Activated naive CD8-positive, alpha-beta T cell treated with anti-CD3 and anti-CD28 coated beads, Interleukin-2, amount 50 U/mL, for 16 hours (primary cell): Measurements from ENCODE around the gene TMEM86B.
"Not testable (repeated sequence)": the region's sequence is repeated elsewhere in the genome, so short reads cannot be mapped to it uniquely, and the experiment has no call there.

Experiments
- DNase-seq: peaks from one replicate; pipeline ENCODE4 v3.0.0-alpha.2; 2020; ENCODE audit warnings: low read depth, low spot score

The TMEM86B gene

GRCh38 chr19:55241935-55242464, 13.4 kb upstream of the TMEM86B start:
- DNase-seq = no peak

DNA sequence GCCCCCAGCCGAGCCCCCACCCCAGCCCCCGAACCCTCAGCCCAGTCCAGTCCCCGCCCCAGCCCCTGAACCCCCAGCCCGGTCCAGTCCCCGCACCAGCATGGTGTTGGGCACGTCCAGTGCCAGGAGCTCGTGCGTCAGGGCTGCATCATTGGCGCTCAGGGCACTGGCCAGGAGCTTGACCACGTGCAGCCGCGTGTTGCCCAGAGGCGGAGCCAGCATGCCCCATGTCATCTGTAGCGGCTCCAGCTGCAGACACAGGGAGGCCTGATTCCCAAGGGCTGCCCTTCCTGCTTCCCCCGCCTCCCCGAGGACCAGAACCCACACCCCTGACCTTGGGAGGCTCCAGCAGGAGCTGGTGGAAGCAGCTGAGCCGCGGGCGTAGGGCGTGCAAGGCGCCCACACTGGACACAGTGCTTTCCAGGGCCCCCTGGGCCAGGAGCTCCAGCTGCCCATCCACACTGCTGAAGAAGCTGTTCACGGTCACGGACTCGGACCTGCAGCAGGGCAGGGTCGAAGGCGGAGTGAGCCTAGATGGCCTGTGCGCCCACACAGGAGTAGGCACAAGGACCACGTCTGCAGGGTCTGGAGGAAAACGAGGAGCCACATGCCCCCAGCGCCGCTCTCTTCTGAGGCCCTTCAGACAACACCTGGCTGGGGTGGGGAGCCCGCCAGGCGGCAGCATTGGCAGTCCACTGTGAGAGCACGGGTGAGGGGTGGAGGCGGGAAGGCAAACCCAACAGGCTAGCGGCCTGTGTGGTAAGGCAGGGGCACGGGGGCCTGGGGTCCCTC, 12.8 kb upstream of the TMEM86B start:
- DNase-seq = no peak

GRCh38 chr19:55240713-55241020, 12.1 kb upstream of the TMEM86B start:
- DNase-seq = no peak

GRCh38 chr19:55239004-55239403, 10.4 kb upstream of the TMEM86B start:
- DNase-seq = no peak

DNA sequence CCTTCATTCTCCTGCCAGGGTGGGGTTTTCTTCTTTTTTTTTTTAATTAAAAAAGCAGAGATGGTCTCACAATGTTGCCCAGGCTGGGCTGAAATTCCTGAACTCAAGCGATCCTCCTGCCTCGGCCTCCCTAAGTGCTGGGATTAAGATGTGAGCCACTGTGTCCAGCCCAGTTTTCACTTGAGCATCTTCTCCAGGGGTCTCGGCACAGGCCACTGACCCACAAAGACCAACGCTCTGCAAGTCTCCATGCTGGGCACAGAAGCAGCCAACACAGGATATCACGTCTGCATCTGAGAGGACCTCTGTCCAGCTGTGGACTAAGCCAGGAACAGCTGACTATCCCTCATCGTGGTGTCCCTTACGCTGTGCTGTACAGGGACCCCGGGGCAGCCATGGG, 9.5 kb upstream of the TMEM86B start:
- no peak for DNase-seq

GRCh38 chr19:55232986-55233385, 4.4 kb upstream of the TMEM86B start:
- no peak for DNase-seq

GRCh38 chr19:55232286-55232602, 3.7 kb upstream of the TMEM86B start:
- no peak for DNase-seq

DNA sequence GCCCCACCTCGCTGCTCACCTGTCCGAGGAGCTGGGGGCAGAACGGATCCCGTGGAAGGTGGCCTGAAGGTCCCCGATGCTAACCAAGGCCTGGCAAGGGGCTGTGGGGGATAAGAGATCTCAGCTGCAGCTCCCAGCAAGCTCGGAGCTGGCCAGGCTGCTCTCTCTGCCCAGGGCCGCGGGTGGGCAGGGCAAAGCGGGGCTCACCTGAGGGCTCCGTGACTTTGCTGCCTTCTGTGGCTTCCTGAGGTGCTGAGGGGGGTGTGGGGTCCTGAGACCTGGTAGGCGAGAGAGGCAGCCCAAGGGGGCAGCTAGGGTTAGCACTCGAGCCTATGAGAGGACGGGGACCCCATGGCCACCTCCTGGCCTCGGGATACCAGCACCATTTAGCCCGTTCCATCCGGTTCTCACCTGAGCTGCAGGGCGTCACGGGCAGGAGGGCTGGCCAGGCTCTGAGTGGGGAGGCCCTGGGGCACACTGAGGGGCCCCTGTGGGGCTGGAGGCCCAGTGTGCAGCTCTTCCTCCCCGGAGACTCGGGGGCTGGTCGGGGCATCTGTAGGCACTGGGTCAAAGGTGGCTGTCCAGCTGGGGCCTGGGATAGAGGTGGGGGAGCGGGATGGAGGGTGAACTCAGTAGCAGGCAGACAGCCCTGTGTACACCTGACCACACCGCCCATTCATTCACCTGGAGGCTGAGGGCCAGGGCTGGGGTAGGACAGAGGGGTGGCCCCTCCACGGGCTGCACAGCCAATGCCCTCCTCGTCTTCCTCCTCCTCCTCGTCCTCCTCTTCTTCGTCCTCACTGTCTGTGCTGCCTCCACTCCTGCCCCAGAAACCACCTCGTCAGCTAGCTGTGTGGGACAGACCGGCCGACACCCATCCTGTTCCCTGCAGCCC, 3.1 kb upstream of the TMEM86B start:
- no peak for DNase-seq

DNA sequence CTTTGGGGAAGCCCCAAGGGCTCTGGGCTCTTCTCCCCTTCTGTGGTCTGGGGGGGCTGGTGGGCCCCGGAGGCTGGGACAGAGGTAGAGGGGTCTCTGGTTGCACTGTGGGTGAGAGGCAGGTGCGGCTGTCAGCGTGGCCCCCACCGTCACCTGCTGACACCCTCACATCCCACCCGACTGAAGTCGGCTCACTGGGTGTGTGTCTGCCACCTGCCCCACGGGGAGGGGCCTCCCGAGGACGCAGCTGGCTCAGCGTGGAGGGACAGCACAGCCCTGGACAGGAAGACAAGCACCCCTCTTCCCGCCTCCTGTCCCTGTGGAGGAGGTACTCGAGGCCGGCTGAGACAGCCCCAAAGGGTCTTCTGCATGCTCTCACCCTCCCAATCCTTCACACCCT, 2.2 kb upstream of the TMEM86B start:
- no peak for DNase-seq

DNA sequence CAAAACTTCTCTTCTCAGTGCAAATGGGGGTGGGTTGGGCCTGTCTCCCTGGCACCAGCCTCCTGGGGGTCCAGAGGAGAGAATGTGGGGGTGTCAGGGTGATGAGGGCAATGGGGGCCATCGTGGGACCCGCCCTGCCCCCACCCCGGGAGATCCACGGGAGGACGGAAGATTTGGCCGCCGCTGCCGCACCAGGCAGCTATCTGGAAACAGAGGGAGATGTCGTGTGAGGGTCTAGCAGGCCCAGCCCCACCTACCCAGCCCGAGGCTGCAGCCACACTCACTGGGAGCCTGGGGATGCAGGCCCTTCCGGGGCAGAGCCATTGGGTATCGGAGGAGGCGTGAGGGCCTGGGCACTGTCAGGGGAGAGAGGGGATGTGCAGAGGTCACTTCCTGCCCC, 1.8 kb upstream of the TMEM86B start:
- no peak for DNase-seq

DNA sequence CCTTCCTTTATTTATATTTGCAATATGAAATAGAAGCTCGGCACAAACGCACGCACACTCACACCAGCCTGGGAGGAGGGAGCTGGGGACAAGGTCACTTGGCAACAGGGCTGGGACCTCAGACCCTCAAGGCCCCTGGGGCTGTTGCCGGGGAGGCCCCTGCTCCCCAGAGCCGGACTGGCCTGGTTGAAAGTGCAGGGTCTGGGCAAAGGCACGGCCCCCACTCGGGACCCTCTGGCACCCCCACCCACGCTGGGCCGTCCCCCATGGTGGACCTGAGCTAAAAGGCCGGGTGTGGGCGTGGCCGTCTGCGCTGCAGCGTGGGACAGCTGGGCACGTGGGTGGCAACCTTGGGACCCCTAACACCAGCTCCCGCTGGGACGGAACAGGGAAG, 1.2 kb upstream of the TMEM86B start:
- DNase-seq = no peak

DNA sequence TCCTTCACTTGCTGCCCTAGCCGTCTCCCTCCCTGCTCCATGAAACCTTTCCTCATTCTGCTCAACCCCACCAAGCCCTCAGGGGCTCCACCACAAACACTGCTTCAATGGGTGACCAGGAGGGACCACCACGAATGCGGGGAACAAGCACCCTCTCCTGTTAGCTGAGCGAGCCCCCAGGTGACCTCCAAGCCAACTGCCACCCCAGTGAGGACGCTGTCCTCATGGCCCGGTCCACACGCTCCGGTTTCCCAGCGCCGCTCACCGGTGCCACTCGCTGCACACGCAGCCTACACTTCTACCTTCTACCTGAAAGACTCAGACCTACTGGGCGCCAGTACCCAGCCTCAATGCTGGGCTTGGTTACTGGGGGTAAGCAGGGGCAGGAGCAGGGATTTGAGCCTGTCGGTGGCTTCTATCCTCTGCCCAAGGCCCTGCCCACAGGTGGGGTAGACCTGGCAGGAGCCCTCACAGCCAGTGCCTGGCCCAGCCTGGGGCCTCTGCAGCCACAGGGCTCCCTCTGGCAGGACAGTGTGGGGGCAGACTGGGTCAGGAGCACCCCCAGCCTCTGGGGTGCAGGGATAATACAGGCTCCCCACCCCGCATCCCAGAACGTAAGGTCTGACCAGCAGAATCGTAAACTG, 704 bp upstream of the TMEM86B start:
- DNase-seq = no peak

GRCh38 chr19:55228015-55228391, 560 bp downstream of the TMEM86B start:
- DNase-seq = no peak

DNA sequence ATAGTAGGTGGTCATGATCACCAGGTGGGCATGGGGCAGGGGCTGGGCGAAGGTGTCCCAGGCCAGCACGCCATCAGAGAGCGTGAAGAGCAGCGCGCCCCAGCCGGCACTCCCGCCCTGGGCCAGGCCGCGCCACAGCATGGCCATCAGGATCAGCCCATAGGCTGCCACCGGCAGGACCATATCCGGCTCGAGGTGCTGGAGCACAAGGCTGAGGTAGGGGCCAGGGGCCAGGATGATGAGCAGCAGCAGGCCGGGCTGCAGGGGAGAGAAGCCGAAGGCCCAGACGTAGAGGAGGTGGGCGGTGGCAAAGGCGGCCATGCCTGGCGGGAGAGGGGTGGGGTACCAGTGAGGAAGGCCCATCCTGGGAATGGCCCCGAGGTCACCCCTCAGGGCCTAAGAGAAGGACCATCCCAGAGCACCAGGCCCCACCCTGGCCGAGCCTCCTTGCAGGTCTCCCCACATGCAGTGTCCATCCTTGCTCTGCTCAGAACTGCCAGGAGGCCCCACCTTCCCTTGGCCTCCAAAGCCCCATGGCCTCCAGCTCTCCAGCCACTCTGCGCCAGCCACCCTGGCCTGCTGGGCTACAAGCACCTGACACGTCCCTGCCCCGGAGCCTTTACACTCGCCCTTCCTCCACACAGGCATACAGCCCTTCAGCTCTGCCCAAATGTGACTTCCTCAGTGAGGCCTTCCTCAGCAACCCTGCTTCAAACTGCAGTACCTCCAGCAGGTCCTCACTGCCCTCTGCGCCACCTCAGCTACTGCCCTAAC, 1.1 kb downstream of the TMEM86B start:
- DNase-seq = no peak

DNA sequence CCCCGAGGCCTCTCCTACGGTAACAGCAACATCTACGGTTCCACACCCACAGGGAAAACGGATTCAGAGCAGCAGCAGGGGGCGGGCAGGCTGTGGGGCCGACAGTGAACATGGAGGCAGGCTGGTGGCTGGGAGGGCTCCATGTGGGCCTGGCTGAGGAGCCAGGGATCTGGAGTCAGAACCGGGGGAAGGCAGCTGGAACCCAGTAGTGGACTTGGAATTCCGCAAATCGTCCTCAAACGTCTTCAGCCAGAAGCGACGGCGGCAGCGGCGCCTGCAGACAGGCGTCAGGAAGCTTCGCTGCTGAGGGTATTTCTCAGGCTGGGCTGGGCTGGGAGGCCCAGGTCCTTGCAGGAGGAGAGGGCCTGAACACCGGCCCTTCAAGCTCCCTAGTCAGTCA, 1.8 kb downstream of the TMEM86B start:
- DNase-seq = no peak

- DNase-seq = no peak
Measured at GRCh38 chr19:55226273-55226672, 2.3 kb downstream of the TMEM86B start.

DNA sequence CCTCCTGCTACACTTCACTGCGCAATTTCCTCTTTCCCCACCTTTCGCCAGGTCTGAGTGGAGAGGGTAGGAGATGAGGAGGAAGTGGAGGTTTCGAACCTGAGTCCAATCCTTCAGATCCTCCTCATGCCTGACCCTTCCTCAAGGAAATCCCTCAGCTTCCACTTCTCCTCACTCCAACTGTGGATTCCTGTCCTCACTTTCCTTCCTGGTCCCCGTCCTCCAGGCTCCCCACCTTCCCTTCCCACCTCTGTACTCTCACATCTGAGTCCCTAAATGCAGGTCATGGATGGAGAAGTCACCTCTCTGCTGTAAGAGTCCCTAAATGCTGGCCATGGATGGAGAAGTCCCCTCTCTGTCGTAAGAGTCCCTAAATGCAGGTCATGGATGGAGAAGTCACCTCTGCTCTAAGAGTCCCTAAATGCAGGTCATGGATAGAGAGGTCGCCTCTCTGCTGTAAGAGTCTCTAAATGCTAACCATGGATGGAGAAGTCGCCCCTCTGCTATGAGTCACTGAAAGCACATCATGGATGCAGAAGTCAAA, 3.1 kb downstream of the TMEM86B start:
- DNase-seq = no peak

DNA sequence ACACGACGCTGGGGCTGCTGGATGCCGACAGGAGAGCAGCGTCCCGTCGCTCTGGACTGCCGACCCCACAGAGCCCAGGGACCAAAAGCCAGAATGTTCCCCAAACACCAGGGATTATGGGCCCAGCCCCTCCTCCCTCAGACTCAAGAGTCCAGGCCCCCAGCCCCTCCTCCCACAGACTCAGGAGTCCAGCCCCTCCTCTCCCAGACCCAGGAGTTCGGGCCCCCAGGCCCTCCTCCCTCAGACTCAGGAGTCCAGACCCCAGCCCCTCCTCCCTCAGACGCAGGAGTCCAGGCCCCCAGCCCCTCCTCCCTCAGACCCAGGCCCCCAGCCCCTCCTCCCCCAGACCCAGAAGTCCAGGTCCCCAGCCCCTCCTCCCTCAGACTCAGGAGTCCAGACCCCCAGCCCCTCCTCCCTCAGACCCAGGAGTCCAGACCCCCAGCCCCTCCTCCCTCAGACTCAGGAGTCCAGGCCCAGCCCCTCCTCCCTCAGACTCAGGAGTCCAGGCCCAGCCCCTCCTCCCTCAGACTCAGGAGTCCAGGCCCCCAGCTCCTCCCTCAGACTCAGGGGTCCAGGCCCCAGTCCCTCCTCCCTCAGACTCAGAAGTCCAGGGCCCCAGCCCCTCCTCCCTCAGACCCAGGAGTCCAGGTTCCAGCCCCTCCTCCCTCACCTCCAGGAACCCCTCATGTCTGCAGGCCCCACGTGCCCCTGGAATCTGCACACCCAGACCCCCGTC, 3.7 kb downstream of the TMEM86B start:
- not testable (repeated sequence) for DNase-seq

DNA sequence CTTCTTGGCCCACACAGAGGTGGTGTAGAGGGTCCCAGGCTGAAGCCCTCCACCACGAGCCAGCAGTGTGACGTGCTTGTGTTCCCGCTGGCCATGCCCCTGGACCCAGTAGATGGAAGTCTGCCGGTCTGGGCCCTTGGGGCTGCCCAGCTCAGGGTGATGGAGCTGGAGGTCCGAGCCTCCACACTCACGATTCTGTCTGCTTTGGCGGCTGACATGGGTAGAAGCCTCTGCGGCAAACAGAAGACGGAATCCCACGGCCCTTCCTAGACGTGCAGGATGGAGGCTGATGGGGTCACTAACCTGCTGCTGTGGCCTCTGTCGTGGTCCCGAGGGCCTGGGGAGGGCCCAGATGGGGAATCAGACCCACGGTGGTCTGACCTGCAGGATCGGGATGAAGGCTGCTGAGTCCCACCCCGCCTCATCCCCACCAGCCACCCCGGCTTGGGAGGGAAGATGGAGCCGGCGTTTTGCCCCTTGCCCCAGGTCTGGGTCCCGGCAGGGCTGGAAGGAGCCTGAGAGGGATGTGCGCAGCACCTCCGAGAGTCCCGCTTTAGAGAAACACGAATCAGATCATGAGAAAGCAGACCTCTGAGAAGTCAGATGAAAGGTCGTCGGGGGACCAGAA, 4.4 kb downstream of the TMEM86B start:
- no peak for DNase-seq

- no peak for DNase-seq
Measured at GRCh38 chr19:55223291-55224037, 5.1 kb downstream of the TMEM86B start.
